Sigmoid colon (tissue), 4 donors: Measurements from ENCODE around the gene RNF212B.

ENCODE experiments used
- POLR2A ChIP-seq, 2 donors: fragments of 450-650 bp; IDR thresholded peaks; one replicate each; pipeline ENCODE4 v1.6.1; 2016; ENCODE audit warnings: antibody characterized with exemption in 2 of 2, mild to moderate bottlenecking in 2 of 2, moderate library complexity in 2 of 2
- POLR2AphosphoS5 ChIP-seq, 4 donors: sonication (generic); formaldehyde crosslinking; IDR thresholded peaks; one replicate each; pipeline ENCODE4 v1.6.1; 2017; ENCODE audit warnings: antibody characterized with exemption in 4 of 4
- TF ChIP-seq, protein P1 (sequence below), 4 experiments: fragments of 450-650 bp in 3 of 4; fragments of 200-600 bp in 1 of 4; IDR thresholded peaks; one replicate each; pipeline ENCODE4 v1.5.1; 2016 to 2019; ENCODE audit warnings: antibody characterized with exemption in 4 of 4, mild to moderate bottlenecking in 3 of 4, moderate library complexity in 2 of 4

DNA sequence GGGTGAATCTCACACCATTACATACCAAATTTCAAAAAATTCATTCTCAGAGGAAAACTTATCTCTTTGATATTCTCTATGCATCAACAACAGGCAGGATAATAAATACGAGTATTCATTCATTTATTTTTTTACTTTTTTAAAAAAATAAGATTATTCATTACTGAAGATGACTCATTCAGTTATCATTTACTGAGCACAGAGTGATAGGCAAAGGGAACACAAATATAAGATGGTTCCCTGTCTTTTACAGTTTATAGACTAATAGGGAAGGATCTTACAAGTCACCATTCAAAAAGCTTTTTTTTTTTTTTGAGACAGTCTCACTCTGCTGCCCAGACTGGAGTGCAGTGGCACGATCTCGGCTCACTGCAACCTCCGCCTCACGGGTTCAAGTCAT, 78.6 kb downstream of the RNF212B start:
- TF ChIP-seq, protein P1, sequence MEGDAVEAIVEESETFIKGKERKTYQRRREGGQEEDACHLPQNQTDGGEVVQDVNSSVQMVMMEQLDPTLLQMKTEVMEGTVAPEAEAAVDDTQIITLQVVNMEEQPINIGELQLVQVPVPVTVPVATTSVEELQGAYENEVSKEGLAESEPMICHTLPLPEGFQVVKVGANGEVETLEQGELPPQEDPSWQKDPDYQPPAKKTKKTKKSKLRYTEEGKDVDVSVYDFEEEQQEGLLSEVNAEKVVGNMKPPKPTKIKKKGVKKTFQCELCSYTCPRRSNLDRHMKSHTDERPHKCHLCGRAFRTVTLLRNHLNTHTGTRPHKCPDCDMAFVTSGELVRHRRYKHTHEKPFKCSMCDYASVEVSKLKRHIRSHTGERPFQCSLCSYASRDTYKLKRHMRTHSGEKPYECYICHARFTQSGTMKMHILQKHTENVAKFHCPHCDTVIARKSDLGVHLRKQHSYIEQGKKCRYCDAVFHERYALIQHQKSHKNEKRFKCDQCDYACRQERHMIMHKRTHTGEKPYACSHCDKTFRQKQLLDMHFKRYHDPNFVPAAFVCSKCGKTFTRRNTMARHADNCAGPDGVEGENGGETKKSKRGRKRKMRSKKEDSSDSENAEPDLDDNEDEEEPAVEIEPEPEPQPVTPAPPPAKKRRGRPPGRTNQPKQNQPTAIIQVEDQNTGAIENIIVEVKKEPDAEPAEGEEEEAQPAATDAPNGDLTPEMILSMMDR (IDR thresholded peaks at IDR 0.05): no peak
- TF ChIP-seq POLR2A (IDR thresholded peaks at IDR 0.05): no peak
- no peak for TF ChIP-seq POLR2AphosphoS5 (IDR thresholded peaks at IDR 0.05)
